Common myeloid progenitor, CD34-positive (primary cell): Measurements from ENCODE around the gene ZNF860.
"Not testable (repeated sequence)": the region's sequence is repeated elsewhere in the genome, so short reads cannot be mapped to it uniquely, and the experiment has no call there.

Source experiments
- CTCF ChIA-PET: fragments of 350-600 bp; sonication (Branson Sonifier 250); formaldehyde crosslinking; loops from one replicate; lab custom pipeline; 2021; ENCODE audit warnings: antibody characterized with exemption; lab: Charles Lee
- POLR2A ChIA-PET: fragments of 350-600 bp; sonication (Branson Sonifier 250); formaldehyde crosslinking; loops from one replicate; lab custom pipeline; 2021; ENCODE audit warnings: antibody characterized with exemption; lab: Charles Lee
- DNase-seq, 3 donors: peaks; one replicate each; pipeline versions ENCODE4 v3.0.0 to v3.0.0-alpha.2; 2013
- H3K27ac ChIP-seq, 2 experiments: 1 replicate in 1 of 2; 2 replicates in 1 of 2; pipeline ENCODE4 v1.7.0; 2013; ENCODE audit warnings: inconsistent platforms in 2 of 2, low read length in 2 of 2, mild to moderate bottlenecking in 2 of 2, low read depth in 1 of 2, moderate library complexity in 1 of 2; ENCODE audit not compliant: severe bottlenecking in 2 of 2, insufficient read depth in 1 of 2, poor library complexity in 1 of 2
- H3K27me3 ChIP-seq, 5 experiments: replicated peaks in 2 of 5; 1 replicate in 3 of 5; 2 replicates in 2 of 5; pipeline versions ENCODE4 v1.6.1 to v1.7.0; 2013; ENCODE audit warnings: low read length in 4 of 5, mild to moderate bottlenecking in 2 of 5, moderate library complexity in 2 of 5, inconsistent platforms in 1 of 5; ENCODE audit not compliant: insufficient read depth in 5 of 5, control insufficient read depth in 4 of 5
- H3K36me3 ChIP-seq, 4 experiments: 1 replicate in 2 of 4; 2 replicates in 2 of 4; pipeline versions ENCODE4 v1.6.1 to v1.7.0; 2013; ENCODE audit warnings: low read length in 3 of 4, control low read depth in 1 of 4, mild to moderate bottlenecking in 1 of 4; ENCODE audit not compliant: control insufficient read depth in 4 of 4, insufficient read depth in 4 of 4
- H3K4me1 ChIP-seq, 4 experiments: 1 replicate in 3 of 4; 2 replicates in 1 of 4; pipeline versions ENCODE4 v1.6.1 to v1.7.1; 2013; ENCODE audit warnings: low read length in 3 of 4, mild to moderate bottlenecking in 3 of 4, control low read depth in 1 of 4, inconsistent platforms in 1 of 4, moderate library complexity in 1 of 4; ENCODE audit not compliant: control insufficient read depth in 4 of 4, insufficient read depth in 4 of 4; ENCODE audit errors: control extremely low read depth in 1 of 4
- H3K4me3 ChIP-seq, 7 experiments: 1 replicate in 4 of 7; 2 replicates in 3 of 7; pipeline versions ENCODE4 v1.5.1 to v1.7.0; 2013; ENCODE audit warnings: mild to moderate bottlenecking in 7 of 7, low read length in 6 of 7, moderate library complexity in 6 of 7, inconsistent platforms in 2 of 7, low read depth in 2 of 7, control low read depth in 1 of 7; ENCODE audit not compliant: insufficient read depth in 4 of 7, control insufficient read depth in 1 of 7; ENCODE audit errors: extremely low read depth in 1 of 7
- H3K9me3 ChIP-seq, 5 experiments: 1 replicate in 4 of 5; 2 replicates in 1 of 5; pipeline versions ENCODE4 v1.6.1 to v1.7.1; 2013; ENCODE audit warnings: low read length in 4 of 5, mild to moderate bottlenecking in 2 of 5, inconsistent platforms in 1 of 5, low read depth in 1 of 5, moderate library complexity in 1 of 5; ENCODE audit not compliant: control insufficient read depth in 4 of 5, insufficient read depth in 2 of 5; ENCODE audit errors: control extremely low read depth in 1 of 5
- WGBS: methylation state at CpG from one replicate; pipeline ENCODE4 v1.1.5; 2013; ENCODE audit not compliant: insufficient coverage; 5-methylcytosine and 5-hydroxymethylcytosine counted together

The ZNF860 gene

DNA sequence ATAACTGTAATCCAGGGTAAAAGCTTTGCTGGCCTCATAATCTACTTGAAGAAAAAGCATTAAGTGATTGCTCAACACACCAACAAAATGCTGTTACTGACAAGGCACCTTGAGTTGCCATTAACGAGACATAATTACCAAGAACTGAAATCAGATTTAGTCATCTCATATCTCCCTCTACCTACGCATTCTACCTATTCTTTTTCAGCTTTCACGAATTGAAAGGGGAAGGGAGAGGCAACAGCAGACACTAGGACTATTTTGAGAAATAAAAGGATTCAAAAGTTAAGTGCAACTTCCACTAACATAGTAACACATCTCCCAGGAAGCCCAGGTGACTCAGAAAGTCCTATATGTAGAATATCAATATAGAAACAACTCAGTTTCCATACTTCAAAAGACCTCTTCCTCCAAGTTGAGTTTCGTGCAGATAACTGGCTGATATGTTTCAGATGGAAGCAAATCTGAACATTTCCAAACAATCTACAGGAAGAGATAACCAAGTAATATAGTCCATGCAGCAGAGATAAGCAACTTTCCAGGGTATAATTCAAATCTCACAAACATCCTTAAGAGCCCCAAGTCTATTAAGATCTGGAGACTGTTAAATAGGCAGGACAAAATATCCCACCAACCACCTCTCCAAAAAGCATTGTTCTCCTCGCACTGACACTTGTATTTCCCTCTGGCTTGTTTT, 2.4 kb upstream of the ZNF860 start:
- Histone ChIP-seq H3K27me3 (peaks cover 12 to 62% (median 25%) of the 10 kb centered on the region in 5 experiments), H3K36me3 (no peaks in the 10 kb centered on the region), H3K4me1 (peaks cover 1 to 22% (median 18%) of the 10 kb centered on the region in 4 experiments), H3K9me3 (no peaks in the 10 kb centered on the region), H3K27ac (no peak overlapping the region), H3K4me3 (no peak overlapping the region)
- CTCF ChIA-PET, result no interaction called here
- POLR2A ChIA-PET, result no interaction called here
- 17% methylated on average over 2 of the region's 5 CpGs for WGBS
- DNase-seq, result no peak

DNA sequence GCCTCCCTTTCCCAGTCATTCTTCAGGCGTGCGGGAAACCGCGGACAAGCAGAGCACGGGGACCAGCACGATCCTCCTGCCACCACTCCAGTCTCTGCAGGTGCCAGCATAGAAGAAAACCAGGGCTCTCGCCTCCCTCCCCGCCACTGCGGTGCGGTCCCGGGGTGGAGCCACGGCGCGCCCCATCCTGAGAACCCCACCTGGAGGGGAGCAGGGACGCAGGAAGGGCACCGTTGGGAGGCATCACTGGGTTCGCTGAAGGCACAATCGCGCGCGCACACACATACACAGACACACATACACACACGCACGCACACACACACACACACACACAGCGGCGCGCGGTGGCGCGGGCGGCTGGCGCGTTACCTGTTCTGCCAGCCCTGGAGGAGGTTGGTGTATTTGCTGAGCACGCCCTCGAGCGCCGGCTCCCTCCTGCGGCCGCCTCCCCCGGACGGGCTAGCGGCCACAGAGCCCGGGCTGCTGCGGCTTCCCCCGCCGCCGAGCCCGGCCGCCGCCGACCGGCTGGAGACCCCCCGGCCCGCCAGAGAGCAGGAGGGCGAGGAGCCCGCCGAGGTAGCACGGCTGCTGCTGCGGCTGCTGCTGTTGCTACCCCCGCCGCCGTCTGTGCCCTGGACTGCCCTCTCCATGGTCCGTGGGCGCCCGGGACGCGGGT, 882 bp upstream of the ZNF860 start:
- DNase-seq, result peak; percentile 39 to 81 (median 69)
- H3K27ac ChIP-seq, result no peak overlapping the region
- ChIA-PET POLR2A (no interaction called here), CTCF (no interaction called here)
- WGBS, result under 1% methylated on average over 48 of the region's 66 CpGs
- peak overlapping the region; percentile 24 to 73 (median 64) for H3K4me3 ChIP-seq
- no peaks in the 10 kb centered on the region for H3K36me3 ChIP-seq
- peaks cover 12 to 62% (median 25%) of the 10 kb centered on the region in 5 experiments for H3K27me3 ChIP-seq
- H3K9me3 ChIP-seq, result no peaks in the 10 kb centered on the region
- peaks cover 1 to 22% (median 18%) of the 10 kb centered on the region in 4 experiments for H3K4me1 ChIP-seq

DNA sequence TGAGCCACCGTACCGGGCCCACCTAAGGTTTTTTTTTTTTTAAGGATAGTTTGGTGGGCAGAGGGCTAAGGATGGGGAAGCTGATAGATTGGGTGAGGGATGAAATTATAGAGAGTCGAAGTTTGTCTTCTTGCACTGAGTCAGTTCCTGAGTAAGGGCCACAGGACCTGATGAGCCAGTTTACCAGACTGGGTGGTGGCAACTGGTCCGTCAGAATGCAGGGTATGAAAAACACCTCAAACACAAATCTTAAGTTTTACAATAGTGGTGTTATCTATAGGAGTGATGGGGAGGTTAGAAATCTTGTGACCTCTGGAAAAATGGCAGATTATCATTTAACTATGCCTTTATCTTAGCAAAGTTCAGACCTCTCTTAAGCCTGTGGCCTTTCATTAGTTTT, 2.8 kb downstream of the ZNF860 start:
- ChIA-PET POLR2A (no interaction called here), CTCF (interaction anchor here (0.6 kb wide), 1 partner anchor 180 kb away, joined by 3 read pairs; no protein-coding TSS in a partner anchor)
- Histone ChIP-seq H3K4me1 (peaks cover 1 to 20% (median 18%) of the 10 kb centered on the region in 4 experiments), H3K9me3 (peaks cover 0 to 11% (median 0%) of the 10 kb centered on the region in 5 experiments), H3K27ac (no peak overlapping the region), H3K36me3 (no peaks in the 10 kb centered on the region), H3K27me3 (peaks cover 8 to 40% (median 18%) of the 10 kb centered on the region in 5 experiments), H3K4me3 (no peak overlapping the region)
- DNase-seq, result no peak
- 94% methylated on average over 3 of the region's 4 CpGs for WGBS

DNA sequence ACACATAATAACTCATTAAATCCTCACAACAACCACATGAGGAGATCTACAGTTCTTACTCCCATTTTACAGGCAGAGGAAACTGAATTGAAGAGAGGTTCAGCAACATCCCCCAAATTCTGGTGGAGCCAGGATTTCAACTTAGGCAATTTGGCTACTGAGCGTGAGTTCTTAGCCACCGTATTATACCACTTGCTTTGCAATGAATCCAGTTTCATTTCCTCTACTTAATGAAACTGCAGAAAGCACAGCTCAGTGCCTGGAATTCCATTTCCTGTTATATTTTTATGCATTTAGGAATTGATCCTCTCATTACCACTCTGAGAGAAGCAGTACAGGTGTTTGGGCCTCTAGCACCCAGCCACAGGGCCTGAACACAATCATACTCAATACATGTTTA, 4.3 kb downstream of the ZNF860 start:
- H3K36me3 ChIP-seq, result no peaks in the 10 kb centered on the region
- peaks cover 0 to 21% (median 3%) of the 10 kb centered on the region in 5 experiments for H3K9me3 ChIP-seq
- POLR2A ChIA-PET, result no interaction called here
- no peak overlapping the region for H3K4me3 ChIP-seq
- WGBS, result 100% methylated on average over 1 of the region's 2 CpGs
- CTCF ChIA-PET, result no interaction called here
- no peak overlapping the region for H3K27ac ChIP-seq
- peaks cover 6 to 25% (median 13%) of the 10 kb centered on the region in 5 experiments for H3K27me3 ChIP-seq
- no peak for DNase-seq
- peaks cover 0 to 9% (median 8%) of the 10 kb centered on the region in 4 experiments for H3K4me1 ChIP-seq

DNA sequence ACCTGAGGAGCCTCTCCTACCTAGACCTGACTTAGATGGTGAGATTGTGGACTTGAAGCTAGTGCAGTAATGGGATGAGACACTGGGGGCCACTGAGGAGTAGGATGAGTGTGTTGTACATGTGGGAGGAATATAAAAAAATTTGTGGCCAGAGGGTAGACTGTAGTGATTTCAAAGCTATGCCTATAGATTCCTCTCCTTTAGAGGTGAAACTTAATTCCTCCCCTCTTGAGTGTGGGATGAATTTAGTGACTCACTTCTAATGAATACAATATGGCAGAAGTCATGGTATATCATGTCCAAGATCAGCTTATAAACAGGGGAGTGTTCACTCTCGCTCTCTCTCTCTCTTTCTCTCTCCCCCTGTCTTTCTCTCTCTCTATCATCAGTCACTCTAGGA, 6.7 kb downstream of the ZNF860 start:
- ChIA-PET POLR2A (no interaction called here), CTCF (no interaction called here)
- no peak for DNase-seq
- Histone ChIP-seq H3K4me1 (no peaks in the 10 kb centered on the region), H3K27me3 (peaks cover 0 to 2% (median under 1%) of the 10 kb centered on the region in 5 experiments), H3K4me3 (no peak overlapping the region), H3K27ac (no peak overlapping the region), H3K36me3 (no peaks in the 10 kb centered on the region), H3K9me3 (peaks cover 0 to 34% (median 5%) of the 10 kb centered on the region in 5 experiments)
- 100% methylated on average over 1 of the region's 1 CpG for WGBS

DNA sequence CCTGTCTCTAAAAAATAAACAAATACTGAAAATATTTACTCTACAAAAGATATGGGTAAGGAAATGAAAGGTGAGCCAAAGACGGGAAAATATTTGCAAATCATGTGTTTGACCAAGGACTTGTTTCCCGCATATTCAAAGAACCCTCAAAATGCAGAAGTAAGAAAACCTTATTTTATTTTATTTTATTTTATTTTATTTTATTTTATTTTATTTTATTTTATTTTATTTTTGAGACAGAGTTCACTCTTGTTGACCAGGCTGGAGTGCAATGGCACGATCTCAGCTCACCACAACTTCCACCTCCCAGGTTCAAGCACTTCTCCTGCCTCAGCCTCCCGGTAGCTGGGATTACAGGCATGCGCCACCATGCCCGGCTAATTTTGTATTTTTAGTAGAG, 11.4 kb downstream of the ZNF860 start:
- peaks cover 0 to 40% (median 8%) of the 10 kb centered on the region in 5 experiments for H3K9me3 ChIP-seq
- DNase-seq, H3K36me3 ChIP-seq, H3K27me3 ChIP-seq, POLR2A ChIA-PET, H3K4me3 ChIP-seq, H3K27ac ChIP-seq, CTCF ChIA-PET, H3K4me1 ChIP-seq: not testable (repeated sequence)
- WGBS, result no CpG with 5 or more reads among the region's 6 CpGs

DNA sequence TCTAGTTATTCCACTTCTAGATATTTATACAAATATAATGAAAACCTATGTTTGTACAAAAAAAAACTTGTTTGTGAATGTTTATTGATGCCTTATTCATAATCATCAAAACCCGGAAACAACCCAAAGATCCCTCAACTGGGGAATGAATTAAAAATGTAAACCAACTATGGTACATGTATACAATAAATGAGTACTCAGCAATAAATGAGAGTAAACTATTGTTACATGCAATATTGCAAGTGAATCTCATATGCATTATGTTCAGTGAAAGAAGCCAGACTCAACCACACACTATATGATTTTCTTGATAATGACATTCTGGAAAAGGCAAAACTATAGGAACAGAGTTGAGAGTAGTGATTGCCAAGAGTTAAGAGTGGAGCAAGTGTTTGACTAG, 12.3 kb downstream of the ZNF860 start:
- Histone ChIP-seq H3K27me3 (no peaks in the 10 kb centered on the region), H3K4me1 (no peaks in the 10 kb centered on the region), H3K9me3 (peaks cover 0 to 33% (median 8%) of the 10 kb centered on the region in 5 experiments), H3K4me3 (no peak overlapping the region), H3K27ac (no peak overlapping the region), H3K36me3 (no peaks in the 10 kb centered on the region)
- no peak for DNase-seq
- POLR2A ChIA-PET, result no interaction called here
- CTCF ChIA-PET, result no interaction called here
- no CpG with 5 or more reads among the region's 1 CpG for WGBS
